Activated CD8-positive, alpha-beta memory T cell treated with anti-CD3 and anti-CD28 coated beads for 48 hours (primary cell): ENCODE results near the gene KDM8.

Experiments
- DNase-seq, 3 experiments: peaks; one replicate each; pipeline ENCODE4 v3.0.0-alpha.2; 2020; ENCODE audit warnings: low read depth in 2 of 3, low spot score in 2 of 3

KDM8 gene

GRCh38 chr16:27203507-27204311, at the start of gene KDM8:
Gene KDM8, plus strand, starts transcription at chr16:27203526. Its CDS starts 6,598 bp downstream, at chr16:27210124.
- peak; percentile 97 to 99 (median 98) for DNase-seq

DNA sequence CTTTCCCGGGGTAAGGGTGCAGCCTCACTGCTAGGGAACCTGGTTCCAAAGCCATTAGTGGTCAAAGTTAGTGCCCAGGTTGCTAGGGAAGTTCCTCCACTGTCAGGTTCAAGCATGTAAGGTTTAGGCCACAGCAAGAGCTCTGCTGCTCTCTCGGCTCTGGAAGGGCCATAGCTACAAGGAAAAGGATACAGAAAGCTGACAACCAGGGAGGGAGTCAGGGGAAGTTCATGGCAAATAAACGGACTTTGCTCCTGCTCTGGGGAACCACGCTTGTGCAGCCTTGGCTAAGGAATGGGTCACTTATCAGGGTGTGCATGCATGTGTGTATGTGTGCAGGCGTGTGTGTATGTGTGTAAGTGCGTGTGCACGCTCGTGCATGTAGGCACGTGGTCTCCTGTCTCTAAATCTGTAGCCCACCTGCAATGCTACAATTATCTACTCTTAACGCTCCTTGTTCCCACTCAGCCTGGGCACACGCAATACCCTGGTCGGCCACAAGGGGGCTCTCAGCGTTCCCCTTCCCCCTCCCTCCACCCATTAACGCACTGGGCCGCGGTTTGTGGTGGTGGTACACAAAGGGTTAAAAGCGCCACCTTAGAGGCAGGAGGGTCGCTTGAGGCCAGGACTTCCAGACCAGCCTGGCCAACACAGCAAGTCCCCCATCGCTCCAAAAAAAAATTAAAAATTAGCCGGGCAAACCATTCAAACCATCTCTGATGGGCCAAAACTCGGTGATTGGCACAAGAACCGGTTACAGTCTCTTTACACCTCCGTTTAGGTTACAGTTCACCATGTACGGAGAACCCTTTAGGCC, 48.4 kb upstream of the KDM8 start:
- peak; percentile 38 to 75 (median 64) for DNase-seq

GRCh38 chr16:27156579-27156978, 46.7 kb upstream of the KDM8 start:
- DNase-seq, result no peak

DNA sequence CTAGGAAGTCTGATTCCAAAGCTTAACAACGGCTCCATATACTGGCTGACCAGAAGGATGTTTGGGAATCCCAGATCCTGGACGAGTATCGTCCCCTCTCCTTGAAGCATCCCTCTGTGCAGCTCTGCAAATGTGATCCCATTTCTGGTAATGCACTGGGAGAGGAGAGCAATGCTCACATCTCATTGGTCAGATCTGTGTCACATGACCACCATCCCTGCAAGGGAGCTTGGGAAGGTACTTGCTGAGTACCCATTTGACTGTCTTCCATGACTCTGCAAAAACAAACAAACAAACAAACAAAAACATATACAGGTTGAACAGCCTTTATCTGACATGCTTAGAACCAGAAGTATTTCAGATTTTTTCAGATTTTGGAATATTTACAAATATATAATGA, 41.9 kb upstream of the KDM8 start:
- DNase-seq, result no peak

- no peak for DNase-seq
Measured at GRCh38 chr16:27164352-27164751, 39.0 kb upstream of the KDM8 start.

DNA sequence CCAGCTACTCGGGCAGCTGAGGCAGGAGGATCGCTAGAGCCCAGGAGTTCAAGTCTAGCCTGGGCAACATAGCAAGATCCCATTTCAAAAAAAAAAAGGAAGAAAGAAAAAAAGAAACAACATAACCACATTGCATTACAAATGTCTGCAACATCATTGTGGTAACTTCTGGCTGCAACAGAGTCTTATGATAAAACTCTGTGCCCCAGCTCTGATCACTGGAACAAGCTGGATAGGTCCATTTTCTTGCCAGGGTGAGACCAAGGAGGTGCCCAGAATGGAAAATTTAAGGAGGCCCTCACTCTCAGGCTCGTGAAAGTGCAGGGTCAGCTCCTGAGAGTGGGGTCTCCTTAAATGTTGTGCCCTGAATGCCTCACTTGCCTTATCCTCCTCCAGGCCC, 37.8 kb upstream of the KDM8 start:
- no peak for DNase-seq

DNA sequence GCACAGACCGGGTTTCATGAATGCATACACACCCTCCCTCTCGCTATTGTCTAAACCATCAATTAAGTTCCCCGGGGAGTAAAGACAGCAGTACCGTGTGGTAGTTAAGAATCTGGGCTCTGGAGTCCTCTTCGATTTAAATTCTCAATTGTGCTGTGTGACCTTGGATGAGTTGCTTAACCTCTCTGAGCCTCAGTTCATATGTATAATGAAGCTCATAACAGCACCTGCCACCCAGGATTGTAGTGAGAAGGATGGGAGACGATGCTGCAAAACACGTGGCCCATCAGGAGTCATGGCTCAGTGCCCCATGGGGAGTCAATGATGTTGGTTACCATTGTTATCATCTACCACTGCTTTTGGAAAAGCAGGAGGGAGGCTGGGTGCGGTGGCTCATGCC, 34.5 kb upstream of the KDM8 start:
- no peak for DNase-seq

DNA sequence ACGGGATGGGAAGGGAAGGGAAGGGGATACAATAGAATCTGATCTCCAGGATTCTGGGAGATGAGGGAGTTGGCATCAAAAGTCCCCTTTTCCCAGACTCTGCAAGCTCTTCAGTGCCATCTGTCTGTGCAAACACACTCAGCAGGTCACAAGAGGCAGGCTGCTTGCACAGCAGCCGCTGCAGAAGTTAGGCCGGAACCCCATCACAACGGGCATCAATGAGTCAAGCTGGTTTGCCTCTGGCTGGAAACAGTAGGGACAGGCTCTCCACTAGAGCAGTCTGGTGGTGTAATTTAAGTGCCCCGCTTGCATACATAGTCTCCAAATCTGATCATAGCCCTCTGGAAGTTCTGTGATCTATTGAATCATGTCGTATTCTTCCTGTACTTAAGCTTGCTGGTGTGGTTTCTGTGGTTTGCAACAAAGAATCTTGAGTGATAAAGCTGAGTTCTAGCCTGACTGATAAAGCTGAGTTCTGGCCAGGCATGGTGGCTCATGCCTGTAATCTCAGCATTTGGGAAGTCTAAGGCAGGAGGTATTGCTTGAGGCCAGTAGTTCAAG, 33.7 kb upstream of the KDM8 start:
- DNase-seq, result peak in 2 of 3 experiments; percentile 36 to 53

GRCh38 chr16:27171584-27171983, 31.7 kb upstream of the KDM8 start:
- DNase-seq, result no peak

DNA sequence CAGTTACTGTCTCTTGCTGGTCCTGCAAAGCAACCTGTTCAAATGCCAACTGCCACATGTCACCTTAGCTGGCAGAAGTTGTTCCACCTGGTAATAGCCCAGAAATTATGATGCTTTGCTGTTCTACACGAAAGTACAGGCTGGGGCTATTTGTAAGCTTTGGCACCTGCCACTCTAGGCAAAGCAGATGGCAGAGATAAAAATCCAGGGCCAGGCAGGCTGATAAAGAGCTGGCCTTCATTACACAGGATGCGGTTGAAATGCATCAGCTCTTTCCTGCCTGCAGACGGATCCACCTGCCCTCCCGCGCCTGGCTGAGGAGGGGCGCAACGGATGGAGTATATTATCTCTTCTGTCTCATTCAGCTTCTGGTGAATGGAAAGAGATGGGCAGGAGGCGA, 29.3 kb upstream of the KDM8 start:
- peak in 1 of 3 experiments; percentile 4 for DNase-seq

DNA sequence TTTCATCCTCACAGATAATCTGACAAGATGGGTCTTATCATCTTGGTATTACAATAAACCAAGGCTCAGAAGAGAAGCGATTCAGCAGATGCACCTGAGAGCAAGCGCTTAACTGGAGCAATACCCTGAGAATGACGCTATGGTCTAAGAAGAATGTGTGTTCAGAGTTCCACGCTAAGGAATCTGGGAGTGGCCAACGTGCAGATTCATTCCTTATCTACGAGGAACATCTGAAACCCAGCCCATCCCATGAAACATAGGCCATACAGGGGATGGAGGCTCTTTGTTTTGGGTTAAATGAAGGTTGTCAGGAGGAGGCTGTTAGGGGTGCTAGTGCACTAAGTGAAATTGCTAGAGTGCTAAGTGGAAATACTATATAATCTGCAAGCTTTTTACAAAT, 28.5 kb upstream of the KDM8 start:
- no peak for DNase-seq

DNA sequence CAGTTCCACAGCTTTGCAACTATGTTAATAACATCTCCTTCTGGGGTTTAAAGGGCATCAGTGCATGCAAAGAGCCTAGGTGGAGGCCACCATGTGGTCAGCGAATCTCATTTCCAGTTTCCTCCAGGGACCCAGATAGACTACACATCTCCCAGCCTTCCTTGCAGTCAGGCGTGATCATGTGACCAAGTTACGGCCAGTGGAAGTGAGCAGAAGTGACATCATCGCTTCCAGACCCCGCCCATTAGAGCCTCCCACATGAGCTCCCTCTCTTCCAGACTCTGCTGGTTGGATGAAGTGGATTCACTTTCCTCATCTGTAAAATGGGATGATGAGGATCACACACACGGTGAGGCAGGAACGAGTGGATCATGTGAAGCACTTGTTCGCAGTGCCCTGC, 27.4 kb upstream of the KDM8 start:
- DNase-seq, result no peak

DNA sequence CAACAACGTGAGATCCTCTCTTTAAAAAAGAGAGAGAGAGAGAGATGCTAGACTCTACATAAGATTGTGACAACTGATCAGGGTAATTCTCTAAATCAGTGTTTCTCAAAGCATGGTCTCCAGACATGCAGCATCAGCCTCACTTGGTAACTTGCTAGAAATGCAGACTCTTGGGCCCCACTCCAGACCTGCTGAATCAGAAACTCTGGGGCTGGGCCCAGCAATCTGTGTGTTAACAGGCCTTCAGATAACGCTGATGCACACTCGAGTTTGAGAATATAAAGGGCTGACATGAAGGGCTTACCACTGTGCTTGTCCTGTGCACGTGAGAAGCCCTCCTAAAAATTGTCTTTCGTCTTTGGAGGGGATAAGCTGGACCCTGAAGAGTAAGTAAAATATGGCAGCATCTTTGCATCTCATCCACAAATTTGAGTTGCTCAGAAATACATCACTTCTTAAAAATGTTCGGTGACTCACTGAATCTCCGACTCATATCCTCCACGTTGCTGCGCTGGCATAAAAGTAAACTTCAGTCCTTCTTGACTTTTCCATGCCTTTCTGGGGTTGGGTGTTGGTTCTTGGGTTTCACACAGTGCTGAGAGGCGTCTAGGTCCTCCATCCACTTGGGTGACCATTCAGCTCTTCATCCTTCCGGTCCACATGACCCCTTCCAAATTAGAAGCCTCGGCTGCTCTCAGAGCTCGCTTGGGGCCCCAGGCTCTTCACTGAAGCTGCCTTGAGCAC, 26.1 kb upstream of the KDM8 start:
- DNase-seq, result no peak

DNA sequence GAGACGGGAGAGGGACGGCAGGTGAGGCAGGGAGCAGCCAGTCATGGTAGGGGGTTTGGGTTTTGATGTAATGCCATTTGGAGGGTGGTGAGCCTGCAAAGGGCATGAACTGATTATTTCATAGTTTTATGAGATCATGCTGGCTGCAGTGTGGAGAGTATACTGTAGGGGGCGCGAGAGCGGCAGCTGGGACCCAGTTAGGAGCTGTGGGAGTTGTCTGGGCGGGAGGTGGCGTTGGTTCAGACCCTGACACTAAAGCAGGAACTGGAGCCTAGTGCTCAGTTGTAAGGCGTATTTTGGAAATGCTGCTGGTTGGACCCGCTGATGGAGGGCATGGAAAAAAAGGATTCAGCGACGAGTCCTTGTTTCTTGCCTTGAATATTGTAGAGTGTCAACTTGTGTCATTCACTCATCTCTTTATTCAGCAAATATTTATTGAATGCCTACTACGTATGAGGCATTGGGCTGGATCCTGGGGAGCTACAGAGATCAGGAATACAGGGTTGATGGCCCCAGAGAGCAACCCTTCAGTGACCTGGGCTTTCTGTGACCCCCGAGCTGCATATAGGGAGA, 23.7 kb upstream of the KDM8 start:
- peak; percentile 59 to 86 (median 82) for DNase-seq

DNA sequence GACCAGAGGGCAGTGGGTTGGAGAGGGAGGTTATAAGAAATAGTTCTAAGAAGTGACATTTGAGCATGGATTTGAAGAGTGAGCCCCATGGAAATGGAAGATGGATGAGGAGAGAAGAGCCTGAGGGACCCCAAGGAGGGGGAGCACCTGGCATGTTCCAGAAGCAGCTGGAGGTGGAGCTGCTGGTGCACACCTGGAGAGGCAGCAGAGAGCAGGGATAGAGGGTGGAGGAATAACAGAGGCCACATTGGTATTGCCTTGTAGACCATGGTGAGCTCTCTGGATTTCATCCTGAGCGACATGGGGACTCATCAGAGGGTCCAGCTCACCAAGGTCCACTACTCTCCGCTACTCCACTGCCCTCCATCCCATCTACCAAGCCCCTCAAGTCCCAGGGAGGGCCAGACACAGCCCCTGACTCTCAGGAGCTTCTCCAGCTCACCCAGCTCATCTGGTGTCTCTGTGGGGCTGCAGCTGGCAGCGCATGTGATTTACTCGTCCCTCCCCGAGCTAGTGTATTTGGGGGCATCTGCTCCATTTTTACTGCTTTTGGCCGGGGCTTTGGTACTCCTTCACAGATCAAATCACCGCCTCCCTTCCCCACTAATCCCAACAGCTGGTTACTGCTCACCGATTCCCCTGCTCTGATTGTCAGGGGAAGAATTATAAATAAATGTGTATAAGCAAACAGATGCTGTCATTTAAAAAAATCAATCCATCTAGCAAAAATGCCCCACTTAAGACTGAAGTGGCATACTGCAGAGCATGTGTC, 22.1 kb upstream of the KDM8 start:
- DNase-seq, result no peak

GRCh38 chr16:27182906-27183405, 20.4 kb upstream of the KDM8 start:
- DNase-seq, result no peak

- no peak for DNase-seq
Measured at GRCh38 chr16:27185776-27186130, 17.6 kb upstream of the KDM8 start.

DNA sequence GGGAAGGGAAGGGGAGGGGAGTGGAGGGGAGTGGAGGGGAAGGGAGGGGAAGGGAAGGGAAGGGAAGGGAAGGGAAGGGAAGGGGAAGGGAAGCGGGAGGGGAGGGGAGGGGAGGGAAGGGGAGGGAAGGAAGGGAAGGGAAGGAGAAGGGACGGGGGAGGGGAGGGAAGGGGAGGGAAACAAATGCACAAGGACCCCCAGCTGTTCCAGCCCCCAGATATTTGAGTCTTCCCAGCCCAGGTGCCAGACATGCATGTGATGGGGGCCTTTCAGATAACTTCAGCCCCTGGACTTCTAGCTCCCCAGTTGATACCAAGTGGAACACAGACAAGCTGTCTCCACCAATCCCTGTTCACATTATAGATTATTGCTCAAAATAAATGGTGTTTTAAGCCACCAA, 14.7 kb upstream of the KDM8 start:
- no peak for DNase-seq

GRCh38 chr16:27189335-27189972, 13.9 kb upstream of the KDM8 start:
- DNase-seq, result no peak
